HG02763 (cell line): ENCODE data around the gene SLC6A6.

Source experiments
- ATAC-seq: cut with Tn5 transposase; IDR thresholded peaks from one replicate; pipeline ENCODE4 v1.9.1; 2021; ENCODE audit warnings: mild to moderate bottlenecking, moderate library complexity; ENCODE audit not compliant: unreplicated experiment

The SLC6A6 gene

GRCh38 chr3:14371573-14372474 is 30.6 kb upstream of the SLC6A6 start:
- no peak for ATAC-seq

- no peak for ATAC-seq
Observed at GRCh38 chr3:14372587-14372986, 29.8 kb upstream of the SLC6A6 start.

- no peak for ATAC-seq
Observed at GRCh38 chr3:14373753-14374376, 28.5 kb upstream of the SLC6A6 start.

- no peak for ATAC-seq
Observed at GRCh38 chr3:14374444-14374883, 27.9 kb upstream of the SLC6A6 start.

GRCh38 chr3:14375192-14375591 is 27.2 kb upstream of the SLC6A6 start:
- no peak for ATAC-seq

GRCh38 chr3:14376348-14377043 is 25.9 kb upstream of the SLC6A6 start:
- ATAC-seq, result no peak

- ATAC-seq, result no peak
Observed at GRCh38 chr3:14377044-14377837, 25.2 kb upstream of the SLC6A6 start.

GRCh38 chr3:14377838-14378169 is 24.6 kb upstream of the SLC6A6 start:
- ATAC-seq, result no peak

GRCh38 chr3:14378415-14378814 is 24.0 kb upstream of the SLC6A6 start:
- no peak for ATAC-seq

GRCh38 chr3:14379843-14380242 is 22.6 kb upstream of the SLC6A6 start:
- no peak for ATAC-seq

- ATAC-seq, result no peak
Observed at GRCh38 chr3:14386254-14386653, 16.2 kb upstream of the SLC6A6 start.

GRCh38 chr3:14388201-14388600 is 14.2 kb upstream of the SLC6A6 start:
- ATAC-seq, result no peak

GRCh38 chr3:14389166-14389606 is 13.2 kb upstream of the SLC6A6 start:
- no peak for ATAC-seq

GRCh38 chr3:14389716-14390115 is 12.7 kb upstream of the SLC6A6 start:
- no peak for ATAC-seq

- no peak for ATAC-seq
Observed at GRCh38 chr3:14391033-14391432, 11.4 kb upstream of the SLC6A6 start.

GRCh38 chr3:14392231-14392630 is 10.2 kb upstream of the SLC6A6 start:
- ATAC-seq, result no peak

- ATAC-seq, result no peak
Observed at GRCh38 chr3:14392803-14393319, 9.5 kb upstream of the SLC6A6 start.

GRCh38 chr3:14393440-14394106 is 8.8 kb upstream of the SLC6A6 start:
- ATAC-seq, result no peak

- no peak for ATAC-seq
Observed at GRCh38 chr3:14396031-14396692, 6.2 kb upstream of the SLC6A6 start.

GRCh38 chr3:14397046-14397445 is 5.4 kb upstream of the SLC6A6 start:
- ATAC-seq, result no peak
